Small intestine (tissue), 7 donors: ENCODE measurements around the gene WTAP. TPM values are rescaled to one million over a fixed set of nuclear protein-coding genes. Genes with fewer than 3 reads are reported as not detected.

Source experiments
- DNase-seq, 2 donors: peaks; one replicate each; pipeline versions ENCODE4 v3.0.0 to v3.0.0-alpha.2; 2013
- FAIRE-seq: peaks from 2 replicates; lab custom pipeline; 2012; peaks lifted over from hg19 to GRCh38; lab: Jason Lieb, UNC
- H3K27ac ChIP-seq, 3 donors: one replicate each; pipeline ENCODE4 v1.5.1; 2013; ENCODE audit warnings: low read length in 2 of 3, mild to moderate bottlenecking in 2 of 3, control low read depth in 1 of 3, inconsistent platforms in 1 of 3, low read depth in 1 of 3, moderate library complexity in 1 of 3
- H3K27me3 ChIP-seq, 3 donors: one replicate each; pipeline ENCODE4 v1.6.1; 2013; ENCODE audit warnings: low read length in 3 of 3, inconsistent platforms in 1 of 3; ENCODE audit not compliant: control insufficient read depth in 3 of 3, insufficient read depth in 3 of 3
- H3K36me3 ChIP-seq, 3 donors: one replicate each; pipeline ENCODE4 v1.6.1; 2013; ENCODE audit warnings: low read length in 3 of 3, inconsistent platforms in 1 of 3, low read depth in 1 of 3, mild to moderate bottlenecking in 1 of 3, moderate library complexity in 1 of 3; ENCODE audit not compliant: control insufficient read depth in 3 of 3, insufficient read depth in 2 of 3
- H3K4me1 ChIP-seq, 3 donors: one replicate each; pipeline ENCODE4 v1.6.1; 2013; ENCODE audit warnings: low read length in 2 of 3, inconsistent platforms in 1 of 3, low read depth in 1 of 3, mild to moderate bottlenecking in 1 of 3, moderate library complexity in 1 of 3; ENCODE audit not compliant: control insufficient read depth in 3 of 3, insufficient read depth in 2 of 3
- H3K4me3 ChIP-seq, 3 donors: one replicate each; pipeline ENCODE4 v1.5.1; 2013; ENCODE audit warnings: low read length in 3 of 3, control low read depth in 1 of 3, inconsistent platforms in 1 of 3, low read depth in 1 of 3, mild to moderate bottlenecking in 1 of 3, moderate library complexity in 1 of 3
- H3K9me3 ChIP-seq, 2 donors: one replicate each; pipeline ENCODE4 v1.6.1; 2013; ENCODE audit warnings: low read depth in 1 of 2, low read length in 1 of 2; ENCODE audit not compliant: control insufficient read depth in 2 of 2, insufficient read depth in 1 of 2
- WGBS, 3 donors: extraction: QIAGEN DNeasy Blood & Tissue Kit; methylation state at CpG; one replicate each; pipeline ENCODE4 v1.1.7; 2013; 5-methylcytosine and 5-hydroxymethylcytosine counted together
- polyA plus RNA-seq, 4 donors: library from polyadenylated mRNA; stranded (reverse) in 3 of 4; unstranded in 1 of 4; fragments of 200-250 nt in 3 of 4; fragments of 120-200 nt in 1 of 4; gene quantifications; one replicate each; pipeline versions ENCODE4 v1.2.1 to v1.2.3, GENCODE V29; 2013
- donor health status: healthy with polysubstance abuse.
- donor health status: control.
- donor health status: control.
- donor health status: Bipolar disorder and iron deficiency.
- donor health status: healthy.

WTAP gene
- polyA plus RNA-seq, 4 donors: 57.6 to 102 (median 76.7) TPM

- 78 to 82% (median 78%) methylated on average over 15 of the region's 15 CpGs for WGBS, 3 donors
- Histone ChIP-seq H3K4me1 (peaks cover 0 to under 1% (median 0%) of the 10 kb centered on the region in 3 donors), H3K27me3 (no peaks in the 10 kb centered on the region), H3K27ac (no peak overlapping the region), H3K36me3 (peaks cover 8 to 31% (median 27%) of the 10 kb centered on the region in 3 donors), H3K9me3 (no peaks in the 10 kb centered on the region), H3K4me3 (no peak overlapping the region)
- FAIRE-seq (no peak), DNase-seq (no peak)
Measured at GRCh38 chr6:159754959-159755914, 27.9 kb downstream of the WTAP start.

GRCh38 chr6:159756508-159756907, 29.2 kb downstream of the WTAP start:
- no peak for FAIRE-seq
- H3K4me1 ChIP-seq: peaks cover 0 to 10% (median 5%) of the 10 kb centered on the region in 3 donors
- H3K9me3 ChIP-seq: no peaks in the 10 kb centered on the region
- no peaks in the 10 kb centered on the region for H3K27me3 ChIP-seq
- no peak overlapping the region for H3K27ac ChIP-seq
- DNase-seq: no peak
- 92 to 94% (median 94%) methylated on average over 4 of the region's 4 CpGs for WGBS, 3 donors
- H3K4me3 ChIP-seq: no peak overlapping the region
- H3K36me3 ChIP-seq: peaks cover 8 to 26% (median 24%) of the 10 kb centered on the region in 3 donors

GRCh38 chr6:159758031-159759001, 31.0 kb downstream of the WTAP start:
- FAIRE-seq (no peak), DNase-seq (no peak)
- no peaks in the 10 kb centered on the region for H3K27me3 ChIP-seq
- peaks cover 0 to 15% (median 5%) of the 10 kb centered on the region in 3 donors for H3K4me1 ChIP-seq
- no peak overlapping the region for H3K4me3 ChIP-seq
- H3K9me3 ChIP-seq: no peaks in the 10 kb centered on the region
- 90 to 94% (median 91%) methylated on average over 7 of the region's 7 CpGs for WGBS, 3 donors
- peaks cover 8 to 24% (median 18%) of the 10 kb centered on the region in 3 donors for H3K36me3 ChIP-seq
- no peak overlapping the region for H3K27ac ChIP-seq

- DNase-seq: no peak
- Histone ChIP-seq H3K27me3 (no peaks in the 10 kb centered on the region), H3K4me1 (peaks cover 0 to 15% (median 5%) of the 10 kb centered on the region in 3 donors), H3K27ac (no peak overlapping the region), H3K4me3 (no peak overlapping the region), H3K36me3 (peaks cover 8 to 30% (median 14%) of the 10 kb centered on the region in 3 donors), H3K9me3 (no peaks in the 10 kb centered on the region)
- FAIRE-seq: no peak
- WGBS, 3 donors: 28 to 33% methylated on average over 1 to 2 of the region's 2 CpGs; no CpG with 5 or more reads in 1 of the 3 donors
Measured at GRCh38 chr6:159759645-159760044, 32.3 kb downstream of the WTAP start.

- Histone ChIP-seq H3K9me3 (no peaks in the 10 kb centered on the region), H3K4me1 (peaks cover 0 to 15% (median 5%) of the 10 kb centered on the region in 3 donors), H3K4me3 (peak overlapping the region in 1 of 3 donors; percentile 95), H3K36me3 (peaks cover 6 to 32% (median 9%) of the 10 kb centered on the region in 3 donors), H3K27me3 (no peaks in the 10 kb centered on the region), H3K27ac (peak overlapping the region in 2 of 3 donors; percentile 95 to 99)
- DNase-seq (no peak), FAIRE-seq (no peak)
- WGBS, 3 donors: 60 to 66% (median 61%) methylated on average over 3 of the region's 3 CpGs
Measured at GRCh38 chr6:159760602-159761057, 33.3 kb downstream of the WTAP start.

GRCh38 chr6:159761129-159761872, 34.0 kb downstream of the WTAP start:
- H3K27me3 ChIP-seq: no peaks in the 10 kb centered on the region
- DNase-seq (peak; percentile 24 to 59), FAIRE-seq (no peak)
- H3K9me3 ChIP-seq: no peaks in the 10 kb centered on the region
- H3K27ac ChIP-seq: peak overlapping the region; percentile 79 to 99 (median 95)
- WGBS, 3 donors: 4 to 7% (median 4%) methylated on average over 42 to 45 of the region's 45 CpGs
- peak overlapping the region; percentile 63 to 95 (median 85) for H3K4me3 ChIP-seq
- H3K4me1 ChIP-seq: peaks cover 0 to 15% (median 5%) of the 10 kb centered on the region in 3 donors
- peaks cover 6 to 32% (median 9%) of the 10 kb centered on the region in 3 donors for H3K36me3 ChIP-seq

- no peaks in the 10 kb centered on the region for H3K9me3 ChIP-seq
- DNase-seq (peak; percentile 94 to 98), FAIRE-seq (no peak)
- H3K36me3 ChIP-seq: peaks cover 3 to 34% (median 9%) of the 10 kb centered on the region in 3 donors
- H3K4me3 ChIP-seq: peak within 1 kb of the TSS; percentile 63 to 95 (median 85)
- WGBS, 3 donors: 0 to 1% (median 0%) methylated on average over 65 to 76 of the region's 76 CpGs
- H3K27me3 ChIP-seq: no peaks in the 10 kb centered on the region
- H3K4me1 ChIP-seq: peaks cover 0 to 15% (median 5%) of the 10 kb centered on the region in 3 donors
- peak within 1 kb of the TSS; percentile 79 to 99 (median 97) for H3K27ac ChIP-seq
Measured at GRCh38 chr6:159761873-159762680, 34.8 kb downstream of the WTAP start, which contains the start of gene ACAT2. ACAT2 (plus strand) TSS chr6:159762045; CDS start chr6:159762088, 43 bp downstream.
